ENCODE data around the gene HOXA2. TPM values are rescaled to one million over a fixed set of nuclear protein-coding genes. Genes with fewer than 3 reads are reported as not detected.

HOXA2 gene
- total and polyA plus RNA-seq, 2 of the 8 experiments (the other 6 are each of a cell fraction or from before 2014, with no cell fraction given): not detected

GRCh38 chr7:27095897-27096767 lies 6.4 kb downstream of the HOXA2 start, which contains the start of gene HOXA1 (continued):
- TF ChIP-seq CHD7 (IDR thresholded peaks at IDR 0.05; ENCODE audit: insufficient replicate concordance, low read length): no peak
- peak; percentile 87 for TF ChIP-seq USF2 (IDR thresholded peaks at IDR 0.05; ENCODE audit: low read length)
- 0 out of 2 replicates have a peak, but pooled peaks have one; percentile 44 for TF ChIP-seq CREB1 (IDR thresholded peaks at IDR 0.05)
- TF ChIP-seq TEAD4 (IDR thresholded peaks at IDR 0.05; ENCODE audit: low read depth, low read length): no peak
- TF ChIP-seq ATF3 (IDR thresholded peaks at IDR 0.05; ENCODE audit: insufficient read depth, low read depth, low read length): peak; percentile 80
- TF ChIP-seq FOSL1 (IDR thresholded peaks at IDR 0.05; ENCODE audit: insufficient read depth, low read depth, low read length): no peak
- TF ChIP-seq RAD21 (IDR thresholded peaks at IDR 0.05 in 1 of 2, conservative IDR thresholded peaks at IDR 0.05 in 1 of 2; ENCODE audit: low read depth in 2 of 2, low read length in 2 of 2): peak; percentile 8 to 25; a peak in 2 of 4 replicates
